Right kidney (tissue), 1 donor: ENCODE data around the gene ERGIC2.
"Not testable (repeated sequence)": the region's sequence is repeated elsewhere in the genome, so short reads cannot be mapped to it uniquely, and the experiment has no call there.

ENCODE experiments used
- DNase-seq: peaks from one replicate; pipeline ENCODE4 v3.0.0-alpha.2; 2016

Gene ERGIC2

DNA sequence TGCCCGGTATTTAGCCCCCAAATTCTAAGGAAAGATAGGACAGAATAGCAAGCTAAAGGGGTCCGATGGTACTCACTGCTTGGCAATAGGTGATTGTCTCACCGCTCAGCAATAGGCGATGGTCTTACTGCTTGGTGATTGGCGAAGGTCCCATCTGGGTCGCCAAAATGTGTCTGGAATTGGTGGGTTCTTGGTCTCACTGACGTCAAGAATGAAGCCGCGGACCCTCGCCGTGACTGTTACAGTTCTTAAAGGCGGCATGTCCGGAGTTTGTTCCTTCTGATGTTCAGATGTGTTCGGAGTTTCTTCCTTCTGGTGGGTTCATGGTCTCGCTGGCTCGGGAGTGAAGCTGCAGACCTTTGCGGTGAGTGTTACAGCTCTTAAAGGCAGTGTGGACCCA lies 4.2 kb upstream of the ERGIC2 start:
- not testable (repeated sequence) for DNase-seq

DNA sequence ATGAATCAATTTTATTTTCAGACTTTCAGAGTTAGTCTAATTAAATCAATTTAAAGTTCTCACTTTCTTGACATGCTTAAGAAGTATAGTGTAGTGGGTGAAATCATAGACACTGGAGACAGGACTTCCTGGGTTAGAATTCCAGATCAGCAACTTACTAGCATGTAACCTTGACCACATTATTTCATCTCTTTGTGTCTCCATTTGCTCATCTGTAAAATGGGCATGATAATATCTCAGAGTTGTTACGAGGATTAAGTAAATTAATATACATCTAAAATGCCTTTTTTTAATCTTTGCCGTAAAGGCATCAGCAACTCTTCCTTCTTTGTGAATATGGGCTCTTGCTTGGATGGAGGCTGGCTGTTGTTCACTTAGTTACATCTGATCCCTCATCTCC lies 1.3 kb upstream of the ERGIC2 start:
- no peak for DNase-seq

DNA sequence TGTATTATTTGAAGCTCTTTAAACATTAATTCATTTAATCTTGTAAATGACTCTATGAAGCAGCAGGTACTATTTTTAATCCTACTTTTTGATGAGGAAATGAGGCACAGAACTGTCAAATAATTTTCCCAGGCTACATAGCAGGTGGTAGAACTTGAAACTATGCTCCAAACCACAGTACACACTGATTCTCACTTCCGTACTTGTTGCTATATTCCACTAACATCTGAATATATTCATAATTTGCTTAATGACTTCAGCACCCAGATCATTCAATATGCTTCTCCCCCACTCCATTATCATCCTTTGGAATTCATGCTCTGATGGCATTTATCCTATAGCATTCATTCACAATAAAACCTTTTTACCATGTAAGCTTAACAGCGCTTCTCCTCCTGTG lies 4.9 kb downstream of the ERGIC2 start:
- DNase-seq = no peak

DNA sequence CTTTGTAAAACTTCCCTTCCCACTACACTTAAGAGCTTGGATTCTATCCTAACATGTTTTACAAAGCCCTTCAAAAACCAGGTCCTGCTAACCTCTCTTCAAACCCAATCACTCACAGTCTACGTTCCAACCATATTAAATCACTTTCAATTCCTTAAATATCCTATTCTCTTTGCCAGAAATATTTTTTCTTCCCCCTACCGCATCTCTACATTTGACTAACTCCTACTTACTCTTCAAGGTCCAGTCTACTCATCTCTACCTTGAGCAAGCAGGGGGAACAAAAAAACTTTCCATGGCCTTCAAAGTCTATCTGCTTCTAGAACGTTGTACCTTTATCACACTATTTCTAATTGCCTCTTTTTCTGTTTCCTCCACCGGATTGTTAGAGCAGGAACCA lies 6.1 kb downstream of the ERGIC2 start:
- no peak for DNase-seq

DNA sequence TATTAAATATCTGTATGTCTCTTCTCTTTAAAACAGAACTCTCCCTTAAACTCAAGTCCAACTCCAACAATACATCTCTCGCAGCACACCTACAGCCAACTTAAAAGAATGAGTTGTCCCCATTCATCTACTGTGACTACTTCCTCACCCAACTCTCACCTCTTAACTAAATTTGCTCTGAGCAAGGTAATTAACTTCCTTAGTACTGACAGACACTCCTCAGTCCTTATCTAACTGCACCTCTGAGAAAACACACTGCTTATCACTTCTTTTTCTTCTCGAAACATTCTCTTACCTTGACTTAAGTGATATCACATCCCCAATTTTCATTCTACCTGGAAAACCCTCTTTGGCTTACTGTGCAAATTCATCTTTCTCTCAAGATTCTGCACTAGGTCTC lies 7.0 kb downstream of the ERGIC2 start:
- DNase-seq = no peak

DNA sequence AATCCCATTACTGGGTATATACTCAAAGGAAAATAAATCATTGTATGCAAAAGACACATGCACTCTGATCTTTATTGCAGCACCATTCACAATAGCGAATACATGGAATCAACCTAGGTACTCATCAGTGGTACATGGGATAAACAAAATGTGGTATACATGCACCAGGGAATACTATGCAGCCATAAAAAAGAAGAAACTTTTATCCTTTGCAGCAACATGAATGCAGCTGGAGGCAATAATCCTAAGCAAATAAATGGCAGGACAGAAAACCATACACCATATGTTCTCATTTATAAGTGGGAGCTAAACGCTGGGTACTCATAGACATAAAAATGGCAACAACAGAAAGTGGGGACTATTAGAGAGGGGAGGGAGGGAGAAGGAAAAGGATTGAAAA lies 15.9 kb downstream of the ERGIC2 start:
- DNase-seq = no peak

DNA sequence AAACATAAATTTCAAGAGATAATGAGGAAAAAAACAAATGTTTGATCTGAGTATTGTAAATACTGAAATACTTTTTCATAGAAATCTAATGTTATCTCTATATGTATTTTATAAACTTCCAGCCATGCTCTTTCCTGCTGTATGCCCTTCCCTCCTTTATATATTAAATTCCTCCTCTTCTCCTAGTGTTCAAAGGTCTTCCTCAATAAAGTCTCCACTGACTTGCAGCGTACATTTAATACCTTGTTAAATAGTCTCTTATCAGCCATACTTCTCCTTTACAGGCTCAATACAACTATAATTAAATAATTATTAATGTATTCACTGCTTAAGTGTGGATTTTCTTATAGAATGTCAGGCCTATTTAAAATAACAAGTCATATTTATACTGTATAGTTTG lies 26.0 kb downstream of the ERGIC2 start:
- DNase-seq = no peak

DNA sequence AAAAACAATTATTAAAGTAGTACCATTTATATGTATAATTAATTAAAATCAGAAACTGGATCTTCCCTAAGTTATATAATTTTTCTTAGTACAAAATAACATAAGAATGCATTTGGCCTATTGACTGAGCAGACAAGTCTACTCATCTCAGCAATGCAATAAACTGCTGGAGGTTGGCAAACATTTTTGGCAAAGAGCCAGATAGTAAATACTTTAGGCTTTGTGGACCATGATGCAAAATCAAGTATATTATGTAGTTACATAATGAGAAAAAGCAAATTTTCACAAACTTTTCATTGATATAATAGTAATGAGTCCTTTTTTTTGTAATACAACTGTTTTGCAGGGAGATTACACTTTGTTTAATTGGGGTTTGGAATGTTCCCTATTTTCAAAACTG lies 30.9 kb downstream of the ERGIC2 start:
- no peak for DNase-seq

DNA sequence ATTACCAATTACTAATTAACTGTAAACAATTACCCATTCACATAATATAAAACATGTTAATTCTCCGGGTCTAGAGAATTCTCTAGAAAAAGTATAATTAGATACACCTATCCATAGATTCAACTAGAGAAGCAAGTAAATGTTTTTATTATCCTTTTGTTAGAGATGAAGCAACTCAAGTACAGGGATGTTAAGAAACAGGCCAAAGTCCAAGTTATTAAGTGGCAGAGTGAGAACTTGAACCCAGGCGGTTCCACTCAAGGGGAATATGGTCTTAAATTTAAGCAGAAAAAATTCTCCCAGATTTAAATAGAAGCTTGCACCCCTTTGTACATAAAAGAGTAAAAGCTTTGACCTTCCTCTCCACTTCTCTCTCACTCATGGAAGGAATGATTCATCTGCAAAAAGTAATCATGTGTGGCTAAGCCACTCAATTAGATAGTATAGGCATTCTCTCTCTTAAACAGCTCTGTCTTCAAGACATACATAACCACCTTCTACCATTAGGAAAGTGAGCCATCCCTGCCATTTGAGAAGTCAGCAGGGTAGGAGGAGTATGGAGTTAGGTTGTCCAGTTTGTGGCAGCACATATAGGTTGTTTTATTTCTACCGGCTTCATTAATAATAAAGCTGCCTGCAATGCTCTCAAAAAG lies 34.1 kb downstream of the ERGIC2 start:
- DNase-seq = no peak

DNA sequence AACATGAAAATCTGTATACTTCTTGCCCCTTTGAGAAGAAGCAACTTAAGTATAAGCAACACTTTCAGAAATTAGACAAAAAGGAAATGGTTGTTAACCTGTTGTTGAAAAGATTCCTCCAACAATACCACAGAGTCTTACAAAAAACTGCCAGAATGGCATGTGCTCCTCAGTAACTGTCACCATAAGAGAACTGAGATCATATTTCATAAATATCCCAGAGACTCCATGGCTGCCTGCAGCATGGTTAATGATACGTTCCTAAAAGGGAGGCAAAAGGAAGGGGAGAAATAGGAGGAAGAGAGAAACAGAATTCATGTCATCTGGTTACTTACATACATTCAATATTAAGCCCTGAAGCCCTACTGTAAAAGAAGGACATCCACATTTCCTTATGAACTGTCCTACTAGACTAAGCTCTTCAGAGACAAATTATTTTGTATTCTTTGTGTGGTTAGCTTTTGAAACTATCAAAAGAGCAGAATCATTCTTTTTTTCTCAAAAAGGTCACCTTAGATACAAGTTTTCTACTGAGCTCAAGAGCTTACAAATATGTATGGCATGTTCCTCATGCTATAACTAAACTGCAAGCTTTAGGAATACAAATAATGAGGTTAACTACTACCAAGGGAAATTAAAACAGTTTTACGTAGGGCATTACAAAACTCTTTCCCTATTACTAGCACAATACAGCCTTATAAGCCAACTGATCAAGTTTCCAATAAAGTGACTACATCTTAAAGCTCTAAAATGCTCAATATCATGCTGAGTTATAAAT lies 37.8 kb downstream of the ERGIC2 start:
- no peak for DNase-seq

DNA sequence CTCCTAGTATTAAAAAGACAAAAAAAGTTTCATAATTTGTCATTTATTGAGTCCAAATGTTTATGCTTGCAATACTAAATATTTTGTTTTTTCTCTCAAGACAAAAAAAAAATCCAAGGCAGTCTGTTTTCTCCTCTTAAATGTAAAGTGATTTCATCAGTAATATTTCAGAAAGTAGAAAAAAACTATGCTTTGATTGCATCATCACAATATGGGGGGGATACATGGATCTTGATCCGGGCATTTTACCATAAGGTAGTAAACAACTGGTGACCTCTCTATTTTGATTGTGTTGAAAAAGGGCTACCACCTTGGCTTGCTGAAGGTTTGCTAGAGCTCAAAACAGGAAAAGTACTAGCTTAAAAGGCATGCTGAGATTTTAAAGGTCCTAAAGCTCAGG lies 43.6 kb downstream of the ERGIC2 start:
- DNase-seq = no peak

DNA sequence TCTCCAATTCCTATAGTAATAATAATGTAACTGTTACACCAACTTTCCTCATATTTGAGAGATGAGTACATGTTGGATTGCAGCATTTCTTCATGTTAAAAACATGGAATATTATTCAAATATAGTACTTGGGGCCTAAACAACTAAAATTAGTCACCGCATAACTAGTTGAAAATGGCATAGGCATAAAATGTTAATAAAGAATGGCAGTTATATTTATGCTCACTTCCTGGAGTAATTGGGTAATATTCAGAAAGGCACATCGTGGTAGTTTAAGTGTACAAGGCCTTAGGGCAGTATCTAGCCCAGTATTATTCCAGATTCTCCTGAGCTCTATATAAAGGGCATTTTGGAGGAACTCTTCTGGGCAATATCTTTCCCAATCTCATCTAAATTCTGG lies 46.0 kb downstream of the ERGIC2 start:
- no peak for DNase-seq

DNA sequence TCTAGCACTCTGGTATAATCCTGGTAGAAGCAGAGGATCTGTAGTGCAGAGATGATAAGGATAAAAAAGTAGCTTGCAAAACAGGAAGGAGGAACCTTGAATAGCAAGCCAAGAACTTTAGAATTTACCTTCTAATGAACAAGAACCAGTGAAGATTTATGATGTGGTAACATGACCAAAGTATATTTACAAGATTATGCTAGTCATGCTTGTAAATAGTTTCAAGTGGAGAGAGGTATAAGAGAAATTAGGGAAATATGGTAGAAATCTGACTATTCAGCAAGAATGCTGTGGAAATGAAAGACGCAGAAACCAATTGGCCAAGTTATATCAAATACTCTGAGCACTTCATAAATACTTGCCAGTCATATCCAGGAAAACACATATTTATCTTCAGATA lies 47.8 kb downstream of the ERGIC2 start:
- DNase-seq = no peak

DNA sequence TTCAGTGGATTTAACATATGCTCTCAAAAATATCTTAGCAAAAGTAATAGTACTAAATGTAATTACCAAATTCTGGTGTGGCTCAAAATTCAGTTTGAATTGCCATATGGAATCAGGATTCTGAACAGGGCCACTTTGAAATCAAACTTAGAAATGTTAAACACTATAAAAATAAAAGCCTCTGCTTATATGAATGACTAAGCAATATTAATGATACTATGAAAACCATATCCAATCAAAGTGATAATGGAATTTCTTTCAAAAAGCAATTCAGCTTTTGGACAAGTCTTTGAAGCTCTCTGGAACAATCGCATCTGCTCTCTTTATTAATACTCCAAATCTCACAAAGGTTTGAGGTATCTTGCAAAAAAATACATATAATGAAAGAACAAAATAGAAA lies 51.6 kb downstream of the ERGIC2 start:
- DNase-seq = no peak

DNA sequence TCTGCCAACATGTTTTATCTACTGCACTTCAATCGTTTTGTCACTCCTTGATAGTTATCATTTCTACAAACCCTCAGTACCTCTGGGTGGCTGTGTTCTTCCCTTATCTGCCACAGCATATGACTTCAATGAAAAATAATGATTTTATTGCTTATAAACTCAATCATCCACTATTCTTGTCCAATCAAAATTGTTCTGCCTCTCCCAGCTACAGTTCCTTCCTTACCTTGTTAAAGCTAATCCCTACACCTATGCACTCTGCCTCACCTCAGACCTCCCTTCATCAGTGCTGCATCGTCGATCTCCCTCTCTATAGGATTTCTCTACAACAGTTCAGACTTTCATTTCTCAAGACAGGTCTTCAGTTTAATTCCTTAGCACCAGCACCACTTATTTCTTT lies 58.8 kb downstream of the ERGIC2 start:
- no peak for DNase-seq

DNA sequence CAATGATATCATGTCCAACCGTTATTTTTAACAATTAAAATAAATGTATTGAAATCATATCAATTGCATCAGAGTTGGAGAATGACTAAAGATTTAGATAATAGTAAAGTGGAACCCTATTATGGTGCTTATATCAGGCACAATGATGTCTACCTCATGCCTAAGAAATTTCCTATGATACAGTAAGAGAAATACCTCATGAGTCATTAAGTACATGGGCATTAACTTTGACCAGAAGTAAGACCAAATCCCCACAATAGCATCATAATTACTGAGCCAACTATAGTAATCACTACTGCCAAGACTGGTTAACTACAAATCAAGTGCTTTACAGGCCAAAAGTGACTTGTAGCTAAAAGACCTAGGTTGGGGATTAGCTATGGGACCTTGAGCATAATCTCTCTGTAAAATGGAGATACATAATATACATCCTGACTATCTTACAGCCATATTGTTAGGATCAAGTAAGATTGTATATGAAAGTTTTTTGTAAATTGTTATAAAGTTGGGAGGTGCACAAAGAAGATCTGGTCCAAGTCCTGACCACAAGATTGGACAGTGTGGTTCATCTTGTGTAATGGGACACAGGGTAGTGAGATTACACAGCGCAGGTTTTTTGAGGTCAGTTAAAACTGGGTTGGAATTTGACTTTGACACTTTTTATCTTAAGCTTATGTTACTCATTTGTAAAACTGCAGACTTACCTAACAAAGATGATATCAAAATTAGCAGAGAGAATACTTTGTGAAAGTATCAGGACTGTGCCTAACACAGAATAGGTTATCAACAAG lies 60.5 kb downstream of the ERGIC2 start:
- no peak for DNase-seq

DNA sequence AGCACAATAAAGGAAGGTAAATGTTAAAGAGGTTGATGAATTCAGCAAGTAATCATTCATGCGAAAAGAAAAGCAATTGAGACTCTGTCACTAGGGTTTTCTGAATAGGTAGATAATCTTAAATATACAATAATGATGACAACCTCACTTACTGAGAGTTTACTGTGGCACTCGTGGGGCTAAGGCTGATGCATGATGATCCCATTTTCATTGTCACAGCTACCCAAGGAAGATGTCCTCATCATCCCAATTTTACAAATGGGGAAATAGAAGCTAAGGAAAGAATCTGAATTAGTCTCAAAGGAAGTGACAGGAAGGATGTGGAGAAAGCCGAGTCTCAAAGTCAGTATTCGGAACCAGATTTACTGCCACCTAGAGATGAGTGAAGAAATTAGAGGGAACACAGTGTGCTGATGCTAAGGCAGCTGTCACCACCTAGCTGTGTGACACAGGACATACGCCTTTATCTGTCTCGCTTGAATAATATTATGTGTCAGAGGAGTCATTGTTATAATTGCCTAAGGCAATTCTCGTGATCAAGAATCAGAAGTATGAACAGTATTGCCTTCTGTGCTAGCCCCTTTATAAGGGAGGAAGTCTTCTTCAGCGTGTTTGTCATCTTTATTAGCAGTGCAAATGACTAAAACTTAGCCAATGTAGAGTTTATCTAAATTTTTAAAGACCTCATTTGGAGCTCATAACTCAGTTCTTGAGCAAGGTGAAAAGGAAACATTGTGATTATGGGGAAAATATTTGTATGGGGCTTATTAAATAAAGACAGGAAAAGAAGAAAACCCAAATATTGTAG lies 63.2 kb downstream of the ERGIC2 start:
- peak; percentile 17 for DNase-seq

DNA sequence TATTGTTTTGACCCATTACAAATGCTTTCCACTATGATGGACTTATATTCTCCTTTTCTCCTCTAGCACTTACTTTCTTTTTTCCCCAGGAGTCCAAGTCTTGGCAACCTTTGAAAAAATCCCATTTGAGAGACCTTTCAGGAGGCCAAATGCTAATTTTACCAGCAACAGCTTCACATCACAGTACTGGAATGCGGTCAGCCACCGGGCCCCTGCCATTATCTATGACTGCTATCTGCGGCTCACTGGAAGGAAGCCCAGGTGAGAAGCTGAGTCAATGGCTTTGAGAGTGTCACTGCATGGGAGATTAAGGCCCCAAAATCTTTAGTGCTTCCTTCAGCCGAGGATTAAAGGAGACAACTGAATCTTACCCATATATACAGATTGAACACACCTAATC lies 64.2 kb downstream of the ERGIC2 start:
- no peak for DNase-seq

DNA sequence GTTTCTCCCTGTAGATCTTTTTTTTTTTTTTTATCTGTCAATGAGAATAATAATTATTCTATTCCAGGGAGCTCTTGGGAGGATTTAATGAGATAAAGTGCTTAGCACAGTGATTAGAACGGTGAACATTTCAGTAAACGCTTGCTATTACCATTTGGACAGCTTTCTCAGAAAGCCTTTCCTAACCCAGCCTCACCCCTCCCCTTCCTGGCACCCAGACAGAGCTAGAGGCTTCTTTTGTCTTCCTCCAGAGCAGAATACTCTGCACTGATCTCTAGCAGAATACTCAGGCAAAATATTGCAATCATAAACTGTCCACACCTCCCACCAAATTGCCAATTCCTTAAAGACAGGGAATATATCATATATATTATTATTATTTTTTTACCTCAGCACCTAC lies 66.6 kb downstream of the ERGIC2 start:
- DNase-seq = no peak

DNA sequence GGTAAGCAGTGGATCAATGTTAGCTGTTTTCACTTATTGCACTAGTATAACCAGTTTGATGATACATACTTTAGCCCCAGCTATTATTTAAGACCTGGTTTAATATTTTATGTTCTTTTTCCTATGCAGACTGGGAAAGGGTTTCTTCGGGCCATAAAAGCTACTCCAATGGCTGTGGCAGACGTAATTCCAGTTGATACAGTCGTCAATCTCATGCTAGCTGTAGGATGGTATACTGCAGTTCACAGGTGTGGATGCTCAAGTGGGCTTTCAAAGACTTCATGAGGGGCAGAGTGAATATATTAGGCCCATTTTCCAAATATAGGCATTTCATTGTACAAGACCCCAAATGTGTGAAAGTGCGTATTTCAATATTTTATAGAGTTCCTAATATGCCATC lies 70.1 kb downstream of the ERGIC2 start:
- DNase-seq = no peak

DNA sequence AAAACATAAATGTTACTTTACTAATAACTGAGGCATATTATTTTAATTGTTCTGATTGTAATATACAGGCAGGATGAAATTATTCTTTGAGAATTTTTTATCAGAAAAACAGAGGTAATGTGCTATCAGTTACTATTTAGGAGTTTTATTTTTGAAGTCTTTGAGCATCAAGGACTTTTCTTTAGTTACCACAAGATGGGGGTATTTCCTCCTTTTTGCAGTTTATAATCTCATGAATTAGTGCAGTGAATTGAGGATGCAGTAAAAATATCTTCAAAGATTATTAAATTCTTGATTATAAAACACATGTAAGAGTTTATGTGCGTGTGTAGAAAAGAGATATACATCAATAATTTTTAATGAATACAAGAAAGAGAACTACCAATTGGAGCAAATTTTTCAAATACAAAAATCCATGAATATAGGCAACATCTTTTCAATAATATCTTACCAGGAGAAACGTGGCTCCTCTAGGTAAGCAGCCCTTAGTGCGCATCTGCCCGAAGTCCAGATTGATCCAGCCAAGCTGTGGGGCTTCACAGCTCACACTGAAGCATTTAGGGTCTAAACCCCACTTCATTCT lies 71.6 kb downstream of the ERGIC2 start:
- no peak for DNase-seq

DNA sequence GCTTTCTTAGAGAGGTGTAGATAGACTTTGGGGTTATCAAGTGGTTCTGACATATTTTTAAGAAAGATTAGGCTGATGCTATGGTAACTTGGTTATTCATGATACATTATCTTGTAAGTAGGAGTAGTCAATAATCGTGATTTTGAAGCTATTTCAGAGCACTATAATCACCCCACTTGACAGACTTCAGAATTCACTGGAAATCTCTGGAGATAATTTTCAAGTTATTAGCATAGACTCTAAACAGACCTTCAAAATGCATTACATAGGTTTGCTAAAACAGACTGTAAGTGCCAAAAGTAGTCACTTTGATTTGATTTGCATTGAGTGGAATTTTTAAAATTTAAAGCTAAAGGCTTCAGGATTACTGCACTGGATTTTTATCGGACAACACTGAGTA lies 74.3 kb downstream of the ERGIC2 start:
- no peak for DNase-seq
